HG03025 (cell line): Measurements from ENCODE around the gene GSC.
"Not testable (repeated sequence)": the region's sequence is repeated elsewhere in the genome, so short reads cannot be mapped to it uniquely, and the experiment has no call there.

ENCODE experiments used
- ATAC-seq: cut with Tn5 transposase; IDR thresholded peaks from one replicate; pipeline ENCODE4 v1.9.1; 2021; ENCODE audit warnings: mild to moderate bottlenecking, moderate library complexity; ENCODE audit not compliant: unreplicated experiment, low FRiP score

The GSC gene

GRCh38 chr14:94747739-94748138 is 22.2 kb downstream of the GSC start:
- ATAC-seq, result no peak

GRCh38 chr14:94747153-94747552 is 22.8 kb downstream of the GSC start:
- ATAC-seq, result not testable (repeated sequence)

- no peak for ATAC-seq
Observed at GRCh38 chr14:94746131-94746530, 23.8 kb downstream of the GSC start.

- no peak for ATAC-seq
Observed at GRCh38 chr14:94738751-94739150, 31.2 kb downstream of the GSC start.

GRCh38 chr14:94738097-94738496 is 31.8 kb downstream of the GSC start:
- ATAC-seq, result no peak

- ATAC-seq, result no peak
Observed at GRCh38 chr14:94728950-94729349, 41.0 kb downstream of the GSC start.

GRCh38 chr14:94728440-94728839 is 41.5 kb downstream of the GSC start:
- ATAC-seq, result not testable (repeated sequence)

- not testable (repeated sequence) for ATAC-seq
Observed at GRCh38 chr14:94726649-94727048, 43.3 kb downstream of the GSC start.

GRCh38 chr14:94724993-94725392 is 44.9 kb downstream of the GSC start:
- ATAC-seq, result no peak

GRCh38 chr14:94722397-94722796 is 47.5 kb downstream of the GSC start:
- no peak for ATAC-seq
